GM23338 (cell line): Measurements from ENCODE around the gene ELFN1. TPM values are rescaled to one million over a fixed set of nuclear protein-coding genes. Genes with fewer than 3 reads are reported as not detected.

Source experiments
- ATAC-seq: fragments of 200-7000 bp; cut with Tn5 transposase; 3 replicates; pipeline ENCODE4 v1.9.1; 2020
- DNase-seq: peaks from one replicate; pipeline ENCODE4 v3.0.0-alpha.2; 2015; ENCODE audit warnings: low spot score
- H2AFZ ChIP-seq: fragments of 200-600 bp; sonication (generic); 2 replicates; pipeline ENCODE4 v1.8.0; 2016; ENCODE audit warnings: antibody characterized with exemption, mild to moderate bottlenecking, moderate library complexity
- H3F3A ChIP-seq: fragments of 200-600 bp; sonication (generic); replicated peaks from 2 replicates; pipeline ENCODE4 v1.8.0; 2017; ENCODE audit warnings: antibody characterized with exemption, mixed run types, low read depth
- H3K27ac ChIP-seq: fragments of 200-600 bp; sonication (generic); 2 replicates; pipeline ENCODE4 v1.6.1; 2016; ENCODE audit warnings: low read depth
- H3K27me3 ChIP-seq: fragments of 200-600 bp; sonication (generic); 2 replicates; pipeline ENCODE4 v1.8.0; 2016; ENCODE audit warnings: mild to moderate bottlenecking, mixed run types, moderate library complexity; ENCODE audit not compliant: insufficient read depth
- H3K36me3 ChIP-seq: fragments of 200-600 bp; sonication (generic); 2 replicates; pipeline ENCODE4 v1.8.0; 2016; ENCODE audit warnings: mild to moderate bottlenecking; ENCODE audit not compliant: insufficient read depth
- H3K4me1 ChIP-seq: fragments of 200-600 bp; sonication (generic); 2 replicates; pipeline ENCODE4 v1.8.0; 2016; ENCODE audit warnings: mild to moderate bottlenecking, moderate library complexity; ENCODE audit not compliant: insufficient read depth
- H3K4me2 ChIP-seq: fragments of 200-600 bp; sonication (generic); 2 replicates; pipeline ENCODE4 v1.7.1; 2017; ENCODE audit warnings: mixed run types
- H3K4me3 ChIP-seq: fragments of 200-600 bp; sonication (generic); 2 replicates; pipeline ENCODE4 v1.6.1; 2016; ENCODE audit warnings: mixed run types
- H3K79me2 ChIP-seq: fragments of 200-600 bp; sonication (generic); replicated peaks from 2 replicates; pipeline ENCODE4 v1.8.0; 2017; ENCODE audit warnings: mild to moderate bottlenecking; ENCODE audit not compliant: insufficient read depth
- H3K9me2 ChIP-seq: fragments of 200-600 bp; sonication (generic); 2 replicates; pipeline ENCODE4 v1.8.0; 2017; ENCODE audit not compliant: insufficient read depth
- H4K20me1 ChIP-seq: fragments of 200-600 bp; sonication (generic); replicated peaks from 2 replicates; pipeline ENCODE4 v1.8.0; 2017; ENCODE audit warnings: mild to moderate bottlenecking; ENCODE audit not compliant: insufficient read depth
- H3K27ac Mint-ChIP-seq: 2 replicates; pipeline ENCODE4 v1.8.0; 2020; ENCODE audit warnings: inconsistent platforms, mild to moderate bottlenecking, moderate library complexity, mixed read lengths
- H3K27me3 Mint-ChIP-seq: 3 replicates; pipeline ENCODE4 v1.8.0; 2022; ENCODE audit warnings: low read depth, mild to moderate bottlenecking, moderate library complexity, mixed read lengths, inconsistent platforms; ENCODE audit not compliant: insufficient read depth, poor library complexity
- H3K36me3 Mint-ChIP-seq: 3 replicates; pipeline ENCODE4 v1.8.0; 2021; ENCODE audit warnings: low read depth, mild to moderate bottlenecking, inconsistent platforms, moderate library complexity, mixed read lengths
- H3K4me1 Mint-ChIP-seq: 3 replicates; pipeline ENCODE4 v1.8.0; 2020; ENCODE audit warnings: mild to moderate bottlenecking, inconsistent platforms, mixed read lengths
- H3K4me3 Mint-ChIP-seq: 3 replicates; pipeline ENCODE4 v1.8.0; 2021; ENCODE audit warnings: moderate library complexity, mild to moderate bottlenecking, inconsistent platforms, mixed read lengths
- H3K9me3 Mint-ChIP-seq: 3 replicates; pipeline ENCODE4 v1.8.0; 2020; ENCODE audit warnings: moderate library complexity, mild to moderate bottlenecking, inconsistent platforms, mixed read lengths
- CREB1 ChIP-seq: fragments of 250-450 bp; sonication (Bioruptor Pico); IDR thresholded peaks from 2 replicates; pipeline ENCODE4 v1.5.0; 2020; ENCODE audit warnings: low read depth, mild to moderate bottlenecking, moderate library complexity
- CTCF ChIP-seq, 2 experiments: fragments of 200-600 bp in 1 of 2; sonication (generic) in 1 of 2; conservative IDR thresholded peaks; 2 replicates each; pipeline versions ENCODE4 v1.5.1 to v1.6.1; 2016 to 2017; ENCODE audit warnings: antibody characterized with exemption in 2 of 2, low read depth in 2 of 2, mild to moderate bottlenecking in 2 of 2, moderate library complexity in 1 of 2
- ETS1 ChIP-seq: IDR thresholded peaks from 2 replicates; pipeline ENCODE4 v1.6.1; 2016; ENCODE audit warnings: antibody characterized with exemption
- EZH2 ChIP-seq: fragments of 200-600 bp; sonication (generic); IDR thresholded peaks from one replicate; pipeline ENCODE4 v1.8.0; 2017; ENCODE audit warnings: antibody characterized with exemption, mild to moderate bottlenecking, low read depth; ENCODE audit not compliant: unreplicated experiment
- EZH2phosphoT487 ChIP-seq: fragments of 200-600 bp; sonication (generic); IDR thresholded peaks from one replicate; pipeline ENCODE4 v1.8.1; 2018; ENCODE audit warnings: antibody characterized with exemption; ENCODE audit not compliant: unreplicated experiment
- JUNB ChIP-seq: IDR thresholded peaks from one replicate; pipeline ENCODE4 v1.6.1; 2016; ENCODE audit warnings: antibody characterized with exemption; ENCODE audit not compliant: unreplicated experiment
- NANOG ChIP-seq: IDR thresholded peaks from 2 replicates; pipeline ENCODE4 v1.6.1; 2016; ENCODE audit warnings: antibody characterized with exemption, borderline replicate concordance
- POLR2AphosphoS5 ChIP-seq: IDR thresholded peaks from 2 replicates; pipeline ENCODE4 v1.6.1; 2016; ENCODE audit warnings: antibody characterized with exemption, low read depth
- REST ChIP-seq: IDR thresholded peaks from one replicate; pipeline ENCODE4 v1.6.1; 2018; ENCODE audit warnings: antibody characterized with exemption; ENCODE audit not compliant: unreplicated experiment
- STAT1 ChIP-seq: IDR thresholded peaks from one replicate; pipeline ENCODE4 v1.6.1; 2016; ENCODE audit warnings: antibody characterized with exemption; ENCODE audit not compliant: unreplicated experiment
- ZNF114 ChIP-seq: fragments of 250-450 bp; sonication (Bioruptor Pico); IDR thresholded peaks from 2 replicates; pipeline ENCODE4 v1.5.0; 2020; ENCODE audit warnings: mild to moderate bottlenecking, moderate library complexity
- ZNF331 ChIP-seq: fragments of 250-450 bp; sonication (Bioruptor Pico); IDR thresholded peaks from 2 replicates; pipeline ENCODE4 v1.5.0; 2020; ENCODE audit warnings: low read depth, mild to moderate bottlenecking, moderate library complexity
- ZNF462 ChIP-seq: fragments of 250-450 bp; sonication (Bioruptor Pico); IDR thresholded peaks from 2 replicates; pipeline ENCODE4 v1.5.0; 2020; ENCODE audit warnings: mild to moderate bottlenecking, moderate library complexity
- polyA plus RNA-seq: library from polyadenylated mRNA; unstranded; fragments of >200 nt; fragmentation: Nextera tagmentation; extraction: Ambion mirVana; gene quantifications from 2 replicates; pipeline ENCODE4 v1.2.1, GENCODE V29; 2016
- total RNA-seq: library from RNA; depleted of rRNA; stranded (reverse); fragments of >200 nt; shearing (Covaris generic); gene quantifications from 2 replicates; pipeline ENCODE4 v1.2.3, GENCODE V29; 2014

Gene ELFN1
- total and polyA plus RNA-seq, 2 experiments from 2014 or later: 0.08 to 3.5 TPM

- peaks cover 8% of the 10 kb centered on the region for H3K9me3 Mint-ChIP-seq
- no peaks in the 10 kb centered on the region for H4K20me1 ChIP-seq
- ATAC-seq: no peak
- H3K4me1 ChIP-seq: no peaks in the 10 kb centered on the region
- no peaks in the 10 kb centered on the region for H3K4me1 Mint-ChIP-seq
- H3K27me3 ChIP-seq: no peaks in the 10 kb centered on the region
- TF ChIP-seq ZNF114: no peak
- TF ChIP-seq POLR2AphosphoS5: no peak
- no peak for TF ChIP-seq CREB1 (CRISPR knock-in tag)
- no peak for TF ChIP-seq JUNB
- TF ChIP-seq EZH2phosphoT487: no peak
- no peak for TF ChIP-seq ETS1
- TF ChIP-seq CTCF (conservative IDR thresholded peaks at IDR 0.05; ENCODE audit: low read depth in 2 of 2): no peak
- TF ChIP-seq REST: no peak
- TF ChIP-seq STAT1: no peak
- TF ChIP-seq ZNF462 (CRISPR knock-in tag): no peak
- TF ChIP-seq NANOG: no peak
- no peak for TF ChIP-seq EZH2
- no peak for TF ChIP-seq ZNF331
- no peak overlapping the region for H3K27ac Mint-ChIP-seq
- peaks cover 1% of the 10 kb centered on the region; the same call in 1 of the 3 replicates for H3K36me3 Mint-ChIP-seq
- no peak overlapping the region for H3K4me3 Mint-ChIP-seq
- H3K27ac ChIP-seq: no peak overlapping the region
- H3K27me3 Mint-ChIP-seq: peaks cover 8% of the 10 kb centered on the region
- no peak overlapping the region for H3K4me2 ChIP-seq
- no peaks in the 10 kb centered on the region for H3F3A ChIP-seq
- H3K9me2 ChIP-seq: no peaks in the 10 kb centered on the region
- H3K79me2 ChIP-seq: no peaks in the 10 kb centered on the region
- no peaks in the 10 kb centered on the region for H3K36me3 ChIP-seq
- H3K4me3 ChIP-seq: no peak overlapping the region
- H2AFZ ChIP-seq: no peak overlapping the region
- DNase-seq: no peak
Measured at GRCh38 chr7:1735262-1735661, 65.2 kb downstream of the ELFN1 start.
